ENCODE measurements around the gene ASCC2.

GRCh38 chr22:29816128-29816527, 21.9 kb downstream of the ASCC2 start:
- TF ChIP-seq CTCF (IDR thresholded peaks at IDR 0.05), result no peak
- TF ChIP-seq POLR2A (IDR thresholded peaks at IDR 0.05), result no peak
